ENCODE results near the gene PPP2CA.

DNA sequence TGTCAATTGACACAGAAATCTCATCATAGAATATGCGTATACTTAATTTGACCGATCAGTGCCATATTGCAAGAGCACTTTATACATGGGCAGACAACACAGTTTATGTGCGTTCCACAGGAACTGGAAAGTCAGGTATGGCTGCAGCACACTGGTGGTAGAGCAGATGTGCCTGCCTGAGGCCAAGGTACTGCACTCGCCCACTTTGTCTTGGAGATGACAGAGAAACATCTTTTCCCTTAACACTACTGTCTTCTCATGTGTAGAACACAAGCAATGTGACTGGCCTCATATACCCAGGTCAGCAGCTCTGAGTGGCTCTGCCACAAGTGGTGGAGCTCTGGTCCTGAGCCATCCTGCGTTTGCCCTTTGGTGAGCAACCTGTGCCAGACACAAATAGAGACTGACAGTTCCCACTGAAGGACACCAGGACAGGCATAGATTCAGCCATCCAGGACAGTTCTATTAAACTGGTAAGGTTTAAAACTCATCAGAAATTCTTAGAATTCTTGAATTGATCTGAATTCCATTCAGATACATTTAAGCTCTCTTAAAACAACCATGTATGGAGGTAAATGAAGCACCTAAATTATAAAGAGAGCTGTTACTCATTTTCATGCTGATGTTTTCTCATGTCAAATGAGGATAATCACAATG is 21.0 kb upstream of the PPP2CA start:
- TF ChIP-seq CTCF (IDR thresholded peaks at IDR 0.05), result no peak
- no peak for TF ChIP-seq POLR2A (IDR thresholded peaks at IDR 0.05)
